ES-I3 (cell line): ENCODE measurements around the gene TASP1.
"Not testable (repeated sequence)": the region's sequence is repeated elsewhere in the genome, so short reads cannot be mapped to it uniquely, and the experiment has no call there.

Experiments used
- H3K36me3 ChIP-seq: 2 replicates; pipeline ENCODE4 v1.6.1; 2013; ENCODE audit warnings: mild to moderate bottlenecking, low read length, control low read depth, moderate library complexity; ENCODE audit not compliant: insufficient read depth
- H3K4me1 ChIP-seq: 2 replicates; pipeline ENCODE4 v1.6.1; 2013; ENCODE audit warnings: mild to moderate bottlenecking, control low read depth, low read length; ENCODE audit not compliant: insufficient read depth
- H3K9ac ChIP-seq: 2 replicates; pipeline ENCODE4 v1.6.1; 2013; ENCODE audit warnings: low read depth, mild to moderate bottlenecking, low read length, moderate library complexity
- H3K9me3 ChIP-seq: 2 replicates; pipeline ENCODE4 v1.6.1; 2013; ENCODE audit warnings: mild to moderate bottlenecking, low read length, moderate library complexity; ENCODE audit not compliant: control insufficient read depth, insufficient read depth

TASP1 gene

DNA sequence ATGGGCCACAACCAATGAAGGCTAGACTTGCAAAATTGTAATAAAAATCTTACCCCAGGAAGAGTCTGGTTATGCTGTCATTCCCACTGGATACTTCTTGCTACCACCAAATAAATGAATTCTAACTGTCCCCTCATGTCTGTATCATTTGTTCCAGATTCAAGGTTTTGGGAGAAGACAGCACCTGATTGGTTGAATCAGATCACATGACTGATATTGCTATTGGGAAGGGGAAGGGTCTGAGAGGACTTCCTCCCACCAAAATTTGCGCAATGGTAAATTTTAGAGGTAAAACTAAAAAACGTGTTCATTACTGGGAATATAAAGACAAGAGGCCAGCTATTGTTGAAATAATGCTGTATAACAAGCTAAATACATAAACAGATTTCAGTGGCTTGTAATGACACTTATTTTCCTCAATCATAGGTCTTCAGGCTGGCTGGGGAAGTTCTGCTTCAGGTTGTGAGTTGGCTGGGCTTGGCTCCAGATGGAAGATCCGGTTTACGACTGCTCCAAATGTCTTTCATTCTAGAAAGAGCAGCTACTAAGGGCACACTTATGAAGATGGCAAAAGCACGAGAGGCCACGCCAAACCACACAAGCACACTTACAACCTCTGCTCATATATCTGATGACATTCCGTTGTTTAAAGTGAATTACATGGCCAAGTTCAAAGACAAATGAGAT is 27.1 kb upstream of the TASP1 start:
- H3K4me1 ChIP-seq: no peaks in the 10 kb centered on the region
- no peaks in the 10 kb centered on the region for H3K9me3 ChIP-seq
- no peaks in the 10 kb centered on the region for H3K36me3 ChIP-seq
- H3K9ac ChIP-seq: no peak overlapping the region

DNA sequence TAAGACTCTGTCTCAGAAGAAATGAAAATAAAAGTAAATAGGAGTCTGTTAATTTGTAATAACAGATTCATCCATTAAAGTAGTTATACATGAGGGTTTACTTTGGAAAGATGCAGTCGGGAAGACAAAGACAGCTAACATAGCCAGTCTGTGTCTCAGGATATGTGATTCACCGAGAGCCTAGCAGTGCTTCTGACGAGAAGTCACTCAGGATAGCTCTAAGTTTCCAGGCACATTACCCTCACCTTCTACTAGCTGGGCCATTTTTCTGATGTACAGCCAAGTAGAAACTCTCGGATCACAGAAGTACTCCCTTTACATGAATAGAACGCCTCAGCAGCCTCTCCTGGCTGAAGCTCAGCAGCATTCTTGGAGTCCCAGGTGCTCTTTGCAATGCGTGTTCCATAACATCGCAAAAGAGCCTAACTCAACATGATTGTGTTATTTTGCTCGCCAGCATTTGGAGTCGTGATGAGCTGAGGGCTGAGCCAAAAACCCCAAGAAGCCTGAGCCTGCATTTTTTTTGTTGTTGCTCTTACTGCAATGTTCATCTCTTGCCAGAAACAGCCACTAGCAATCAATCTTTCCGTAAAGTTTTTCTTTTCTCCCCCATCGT is 22.4 kb upstream of the TASP1 start:
- Histone ChIP-seq H3K9ac (no peak overlapping the region), H3K4me1 (no peaks in the 10 kb centered on the region), H3K36me3 (no peaks in the 10 kb centered on the region), H3K9me3 (no peaks in the 10 kb centered on the region)

DNA sequence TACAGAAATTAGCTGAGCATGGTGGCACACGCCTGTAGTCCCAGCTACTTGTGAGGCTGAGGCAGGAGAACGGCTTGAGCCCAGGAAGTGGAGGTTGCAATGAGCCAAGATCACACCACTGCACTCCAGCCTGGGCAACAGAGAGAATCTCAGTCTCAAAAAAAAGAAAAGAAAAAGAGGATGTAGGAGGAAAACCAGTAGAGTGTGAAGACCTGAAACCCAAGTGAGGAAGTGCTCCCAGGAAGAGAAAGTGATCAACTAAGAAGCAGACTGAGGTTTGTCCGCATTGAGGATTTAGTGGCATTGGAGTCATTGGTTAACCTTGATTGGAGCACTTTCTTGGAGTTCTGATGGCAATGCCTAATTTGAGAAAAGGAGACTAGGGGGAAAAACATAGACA is 20.6 kb upstream of the TASP1 start:
- Histone ChIP-seq H3K36me3 (no peaks in the 10 kb centered on the region), H3K9me3 (no peaks in the 10 kb centered on the region), H3K9ac (no peak overlapping the region), H3K4me1 (no peaks in the 10 kb centered on the region)

DNA sequence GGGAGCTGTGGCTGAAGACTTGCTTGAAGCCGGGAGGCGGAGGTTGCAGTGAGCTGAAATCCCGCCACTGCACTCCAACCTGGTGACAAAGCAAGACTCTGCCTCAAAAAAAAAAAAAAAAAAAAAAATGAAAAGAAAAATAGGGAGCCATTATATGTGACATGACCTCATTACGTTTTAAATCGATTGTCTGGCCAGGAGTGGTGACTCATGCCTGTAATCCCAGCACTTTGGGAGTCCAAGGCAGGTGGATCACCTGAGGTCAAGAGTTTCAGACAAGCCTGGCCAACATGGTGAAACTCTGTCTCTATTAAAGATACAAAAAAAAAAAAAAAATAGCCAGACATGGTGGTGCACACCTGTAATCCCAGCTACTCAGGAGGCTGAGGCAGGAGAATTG is 19.3 kb upstream of the TASP1 start:
- H3K36me3 ChIP-seq, H3K9ac ChIP-seq, H3K9me3 ChIP-seq, H3K4me1 ChIP-seq: not testable (repeated sequence)

DNA sequence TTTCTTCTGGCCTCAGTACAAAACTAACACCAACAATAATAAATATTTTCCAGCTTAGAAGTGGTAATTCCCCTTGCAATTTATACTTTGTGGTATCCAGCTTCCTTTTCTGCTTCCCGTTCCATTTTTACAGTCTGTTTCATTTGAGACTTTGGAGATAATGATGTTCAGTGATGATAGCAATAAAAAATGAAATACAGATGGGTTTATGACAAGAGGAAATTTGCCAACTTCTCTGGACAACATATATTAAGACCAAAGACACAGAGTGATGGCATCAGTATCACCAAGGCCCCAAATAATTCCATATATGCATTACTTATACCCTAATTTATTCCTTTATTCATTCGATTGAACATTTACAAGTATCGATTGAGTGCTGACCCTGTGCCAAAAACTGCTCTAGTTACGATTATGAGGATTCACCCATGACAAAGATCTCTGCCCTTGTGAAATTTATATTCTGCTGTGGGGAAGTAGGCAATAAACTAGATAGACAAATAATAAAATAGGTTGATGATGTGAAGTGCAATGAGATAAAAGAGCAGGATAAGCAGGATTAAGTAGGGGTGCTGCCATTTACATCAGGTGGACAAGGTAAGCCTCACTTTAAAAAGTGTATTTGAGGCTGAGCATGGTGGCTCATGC is 18.1 kb upstream of the TASP1 start:
- H3K4me1 ChIP-seq: no peaks in the 10 kb centered on the region
- H3K36me3 ChIP-seq: no peaks in the 10 kb centered on the region
- no peaks in the 10 kb centered on the region for H3K9me3 ChIP-seq
- no peak overlapping the region for H3K9ac ChIP-seq

DNA sequence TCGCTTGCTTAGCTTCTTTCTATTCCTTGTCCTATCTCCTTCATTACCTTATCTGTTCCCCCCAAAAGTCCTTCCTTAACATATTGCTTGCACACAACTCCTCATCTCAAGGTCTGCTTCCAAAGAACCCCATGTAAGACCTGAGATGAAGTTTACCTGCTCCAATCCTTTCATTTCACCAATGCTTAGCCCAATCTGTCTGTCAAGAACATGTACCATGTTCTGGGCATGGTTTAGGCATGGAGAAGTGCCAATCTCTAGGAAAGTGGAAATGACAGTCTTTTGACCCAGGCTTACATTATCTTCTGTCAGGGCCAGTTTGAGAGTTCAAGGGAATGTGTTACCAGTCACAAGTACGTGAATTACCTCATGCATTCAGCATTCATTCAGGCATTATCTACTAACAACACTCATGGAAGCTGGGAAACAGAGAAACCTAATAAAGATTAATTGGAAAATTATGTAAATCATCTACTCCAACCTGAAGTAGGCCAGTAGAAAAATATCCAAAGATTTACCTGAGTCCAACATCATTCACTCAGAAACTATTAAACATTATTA is 15.8 kb upstream of the TASP1 start:
- Histone ChIP-seq H3K9me3 (no peaks in the 10 kb centered on the region), H3K4me1 (peaks cover 9% of the 10 kb centered on the region), H3K36me3 (no peaks in the 10 kb centered on the region), H3K9ac (no peak overlapping the region)

DNA sequence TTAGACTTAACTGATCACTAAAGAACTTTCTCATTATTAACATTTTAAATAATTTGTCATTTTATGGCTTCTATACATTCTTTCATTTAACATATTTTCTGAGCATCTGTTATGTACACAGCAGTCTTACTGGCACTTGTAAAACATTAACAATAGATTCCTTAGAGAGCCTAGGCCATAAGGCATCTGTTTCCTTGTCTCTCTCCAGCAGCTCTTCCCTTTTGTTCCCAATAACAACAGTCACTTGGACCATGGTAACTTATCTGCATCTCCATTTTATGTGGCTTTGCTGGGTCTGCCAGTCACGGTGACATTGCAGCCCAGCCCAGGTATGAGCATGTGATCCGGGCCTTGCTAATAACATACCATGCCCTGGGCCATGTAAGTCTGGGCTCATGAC is 11.7 kb upstream of the TASP1 start:
- no peak overlapping the region for H3K9ac ChIP-seq
- H3K4me1 ChIP-seq: peaks cover 16% of the 10 kb centered on the region
- no peaks in the 10 kb centered on the region for H3K36me3 ChIP-seq
- no peaks in the 10 kb centered on the region for H3K9me3 ChIP-seq

DNA sequence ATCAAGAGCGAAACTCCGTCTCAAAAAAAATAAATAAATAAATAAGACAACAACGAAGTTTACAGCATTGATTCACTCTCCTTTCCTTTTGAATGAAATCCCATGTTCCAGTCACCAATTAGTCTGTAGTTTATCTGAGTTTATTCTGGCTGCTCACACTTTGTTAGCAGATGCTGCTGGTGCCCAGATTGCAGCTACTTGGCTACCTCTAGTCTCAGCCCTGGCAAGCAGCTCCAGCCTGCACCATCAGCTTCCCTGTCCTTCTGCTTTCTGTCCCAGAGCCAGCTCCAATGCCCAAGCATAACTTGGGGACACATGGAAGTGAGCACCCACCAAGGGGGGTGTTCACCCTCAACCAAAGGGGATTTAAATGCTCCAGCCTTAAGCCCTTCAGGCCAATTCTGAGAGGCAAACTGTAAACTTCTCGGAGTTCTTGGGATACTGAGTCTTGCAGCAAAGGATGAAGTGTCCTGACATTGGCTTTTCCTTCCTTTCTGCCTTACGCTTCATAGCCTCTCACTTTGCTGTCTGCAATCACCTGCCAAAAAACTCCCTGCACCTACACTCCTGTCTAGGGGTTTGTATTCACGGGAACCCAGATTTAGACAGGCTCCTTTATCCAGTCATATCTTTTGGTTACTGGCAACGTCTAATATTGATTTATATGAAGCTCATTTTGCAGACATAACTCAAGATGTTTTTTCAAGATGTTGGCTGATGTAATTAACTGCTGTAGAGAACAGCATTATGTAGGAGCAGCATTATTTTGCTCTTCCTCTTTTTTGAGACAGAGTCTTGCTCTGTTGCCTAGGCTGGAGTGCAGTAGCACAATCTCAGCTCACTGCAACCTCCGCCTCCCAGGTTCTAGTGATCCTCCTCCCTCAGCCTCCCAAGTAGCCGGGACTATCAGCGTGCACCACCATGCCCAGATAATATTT is 9.8 kb upstream of the TASP1 start:
- no peak overlapping the region for H3K9ac ChIP-seq
- H3K4me1 ChIP-seq: peaks cover 16% of the 10 kb centered on the region

DNA sequence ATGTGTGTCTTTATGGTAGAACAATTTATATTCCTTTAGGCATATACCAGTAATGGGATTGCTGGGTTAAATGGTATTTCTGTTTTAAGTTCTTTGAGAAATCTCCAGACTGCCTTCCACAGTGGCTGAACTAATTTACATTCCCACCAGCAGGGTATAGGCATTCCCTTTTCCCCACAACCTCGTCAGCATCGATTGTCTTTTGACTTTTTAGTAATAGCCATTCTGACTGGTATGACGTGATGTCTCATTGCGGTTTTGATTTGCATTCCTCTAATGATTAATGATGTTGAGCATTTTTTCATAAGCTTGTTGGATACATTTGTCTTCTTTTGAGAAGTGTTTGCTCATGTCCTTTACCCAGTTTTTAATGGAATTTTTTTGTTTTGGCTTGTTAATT is 5.3 kb upstream of the TASP1 start:
- H3K4me1 ChIP-seq: peaks cover 2% of the 10 kb centered on the region; the same call in 1 of the 2 replicates
- no peak overlapping the region for H3K9ac ChIP-seq
- no peaks in the 10 kb centered on the region for H3K9me3 ChIP-seq
- no peaks in the 10 kb centered on the region for H3K36me3 ChIP-seq

More for the DNA sequence above, 9.8 kb upstream of the TASP1 start:
- H3K36me3 ChIP-seq: no peaks in the 10 kb centered on the region
- no peaks in the 10 kb centered on the region for H3K9me3 ChIP-seq

DNA sequence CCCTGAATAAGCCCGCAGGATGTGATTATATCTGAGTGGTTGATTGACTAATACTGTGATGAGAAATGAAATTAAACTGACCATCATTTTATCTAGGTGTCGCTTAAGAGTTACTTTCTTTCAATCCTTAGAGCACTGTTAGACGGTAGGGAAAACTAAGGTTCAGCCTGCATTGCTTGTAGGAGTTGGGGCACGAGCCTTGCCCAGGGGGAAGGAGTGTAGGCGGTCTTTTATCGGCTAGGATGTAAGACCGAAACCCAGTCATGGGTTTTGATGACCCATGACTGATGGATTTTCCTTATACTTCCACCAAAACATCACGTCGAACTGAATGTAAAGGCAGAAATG is 392 bp upstream of the TASP1 start:
- Histone ChIP-seq H3K4me1 (no peaks in the 10 kb centered on the region), H3K9ac (peak overlapping the region; percentile 88; the same call in 1 of the 2 replicates), H3K36me3 (no peaks in the 10 kb centered on the region), H3K9me3 (no peaks in the 10 kb centered on the region)

DNA sequence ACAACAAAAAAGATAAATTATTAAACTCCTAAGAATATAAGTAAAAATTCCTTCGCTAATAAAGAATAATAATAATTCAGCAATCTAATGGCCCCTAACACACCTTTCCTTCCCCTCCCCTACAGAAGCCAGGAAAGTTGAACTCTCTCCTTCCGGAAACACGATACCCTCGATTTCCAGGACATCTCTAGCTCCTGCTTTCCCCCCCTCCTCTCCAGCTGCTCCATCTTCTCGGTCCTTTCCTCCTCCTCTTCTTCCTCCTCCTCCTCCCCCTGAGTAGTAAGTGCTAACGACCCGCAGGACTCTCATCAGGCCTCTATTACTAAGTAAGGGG is 603 bp downstream of the TASP1 start:
- no peaks in the 10 kb centered on the region for H3K9me3 ChIP-seq
- H3K36me3 ChIP-seq: no peaks in the 10 kb centered on the region
- H3K9ac ChIP-seq: peak overlapping the region; percentile 88
- no peaks in the 10 kb centered on the region for H3K4me1 ChIP-seq

DNA sequence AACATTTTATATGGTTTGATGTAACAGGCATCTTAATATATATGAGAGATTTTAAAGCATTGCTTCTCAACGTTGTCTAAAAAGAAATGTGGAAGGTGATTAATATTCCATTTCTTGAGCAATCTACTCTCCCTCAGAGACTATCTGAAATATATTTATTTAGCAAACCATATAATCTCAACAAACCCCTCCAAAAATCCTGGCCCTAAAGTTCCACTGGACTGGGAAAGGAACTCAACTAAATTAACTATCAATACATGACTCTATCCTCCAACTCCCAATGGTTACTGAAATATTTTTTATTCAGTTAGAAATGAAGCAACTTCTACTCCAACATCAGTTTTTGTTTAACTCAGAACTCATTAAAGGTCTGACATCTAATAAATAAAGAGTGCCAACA is 6.3 kb downstream of the TASP1 start:
- Histone ChIP-seq H3K36me3 (peaks cover 3% of the 10 kb centered on the region; the same call in 1 of the 2 replicates), H3K9ac (no peak overlapping the region), H3K4me1 (peaks cover 7% of the 10 kb centered on the region; the same call in 1 of the 2 replicates), H3K9me3 (no peaks in the 10 kb centered on the region)

DNA sequence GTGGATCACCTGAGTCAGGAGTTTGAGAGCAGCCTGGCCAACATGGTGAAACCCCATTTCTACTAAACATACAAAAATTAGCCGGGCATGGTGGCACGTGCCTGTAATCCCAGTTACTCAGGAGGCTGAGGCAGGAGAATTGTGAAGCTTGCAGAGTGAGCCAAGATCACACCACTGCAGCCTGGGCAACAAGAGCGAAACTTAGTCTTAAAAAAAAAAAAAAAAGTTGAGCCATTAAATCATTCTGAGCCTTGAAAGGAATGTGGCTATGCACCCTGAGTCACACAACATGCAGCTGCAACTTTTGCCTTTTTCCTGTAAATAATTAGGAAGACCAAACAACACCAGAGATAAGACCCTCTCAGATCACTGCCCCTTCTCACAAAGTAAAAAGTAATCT is 11.2 kb downstream of the TASP1 start:
- H3K4me1 ChIP-seq: peaks cover 22% of the 10 kb centered on the region; the same call in 1 of the 2 replicates
- not testable (repeated sequence) for H3K36me3 ChIP-seq, H3K9ac ChIP-seq, H3K9me3 ChIP-seq

DNA sequence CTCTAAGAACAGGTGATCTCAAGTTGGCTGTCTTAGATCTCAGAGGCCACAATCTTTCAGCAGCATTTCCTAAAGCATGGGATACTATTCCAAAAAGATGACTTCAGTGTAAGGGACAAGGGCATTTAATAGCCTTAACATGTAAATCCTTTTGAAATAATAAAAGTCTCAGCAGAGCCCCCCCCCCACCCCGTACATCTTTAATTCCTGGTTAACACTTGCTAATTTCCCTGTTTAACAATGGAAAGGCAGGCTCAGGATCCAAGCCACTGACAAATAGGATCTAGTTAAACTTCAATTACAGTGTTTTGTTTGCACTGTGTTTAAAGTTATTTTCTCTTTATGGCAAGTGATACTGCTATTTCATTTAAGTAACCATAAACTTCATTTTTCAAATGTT is 12.0 kb downstream of the TASP1 start:
- peaks cover 22% of the 10 kb centered on the region; the same call in 1 of the 2 replicates for H3K4me1 ChIP-seq
- no peak overlapping the region for H3K9ac ChIP-seq
- H3K36me3 ChIP-seq: peaks cover 6% of the 10 kb centered on the region; the same call in 1 of the 2 replicates
- H3K9me3 ChIP-seq: no peaks in the 10 kb centered on the region
